HepG2 (cell line): Measurements from ENCODE around the gene EVPLL.

Experiments
- CTCF ChIP-seq: sonication (generic); formaldehyde crosslinking; IDR thresholded peaks from 2 replicates; pipeline ENCODE4 v1.5.0; 2020; ENCODE audit warnings: mild to moderate bottlenecking, missing genetic modification reagents, moderate library complexity
- PRDM10 ChIP-seq: sonication (generic); formaldehyde crosslinking; IDR thresholded peaks from 2 replicates; pipeline ENCODE4 v1.4.0; 2020; ENCODE audit warnings: low read depth, missing genetic modification reagents

- TF ChIP-seq PRDM10 (CRISPR knock-in tag) (no peak), CTCF (no peak)
Observed at GRCh38 chr17:18382441-18383078, 5.0 kb downstream of the EVPLL start.
